ENCODE results near the gene RBM4B. TPM values are rescaled to one million over a fixed set of nuclear protein-coding genes. Genes with fewer than 3 reads are reported as not detected.

The RBM4B gene
- total RNA-seq, 1 donor from 2014 or later = 29.3 TPM

GRCh38 chr11:66638177-66639065 is 39.3 kb downstream of the RBM4B start, which contains the start of gene RBM4:
Gene RBM4 (plus strand): TSS chr11:66638703. CDS start chr11:66639712, 1,009 bp downstream.
- H3K4me1 Mint-ChIP-seq (ENCODE audit: unreplicated experiment) = peaks cover 54% of the 10 kb centered on the region
- H3K27me3 Mint-ChIP-seq (ENCODE audit: unreplicated experiment) = peaks cover 12% of the 10 kb centered on the region
- peak within 1 kb of the TSS; percentile 100 for H3K4me3 Mint-ChIP-seq (ENCODE audit: unreplicated experiment)
- peaks cover 27% of the 10 kb centered on the region for H3K36me3 Mint-ChIP-seq (ENCODE audit: low read depth, unreplicated experiment)
- DNase-seq (ENCODE audit: low spot score) = peak; percentile 91
- H3K27ac Mint-ChIP-seq (ENCODE audit: unreplicated experiment) = peak within 1 kb of the TSS; percentile 100
- H3K9me3 Mint-ChIP-seq (ENCODE audit: unreplicated experiment) = no peaks in the 10 kb centered on the region
- TF ChIP-seq CTCF (IDR thresholded peaks at IDR 0.05; ENCODE audit: unreplicated experiment) = no peak

DNA sequence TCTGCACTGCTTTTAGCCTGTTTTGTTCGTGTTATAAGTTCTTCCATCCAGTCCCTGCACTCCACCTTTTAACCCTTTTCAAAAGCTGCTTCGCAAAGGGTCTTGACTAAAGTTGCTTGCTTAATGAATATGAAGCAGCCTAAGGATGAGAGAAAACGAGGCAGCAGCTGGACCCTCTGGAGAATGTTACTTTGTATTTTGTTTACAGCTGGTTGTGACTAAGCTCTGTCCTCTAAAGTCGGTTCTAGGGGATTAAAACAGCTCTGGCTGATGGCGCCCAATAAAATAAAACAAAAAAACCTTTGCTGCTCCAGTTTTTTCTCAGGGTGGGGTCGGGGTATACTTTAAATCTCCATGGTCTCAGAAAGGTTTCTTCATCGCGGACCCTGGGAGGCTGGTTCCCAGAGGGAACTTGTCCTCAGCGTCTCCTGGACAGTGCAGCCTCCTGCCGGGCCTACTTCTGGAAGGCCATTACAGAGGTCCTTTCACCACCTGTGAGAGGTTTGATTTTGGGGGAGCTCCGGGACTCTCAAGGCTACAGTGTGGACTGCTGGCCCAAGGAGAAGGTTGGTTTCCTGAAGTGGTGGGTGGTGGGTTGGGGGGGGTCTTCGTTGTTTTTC is 40.0 kb downstream of the RBM4B start:
- no peak for TF ChIP-seq CTCF (IDR thresholded peaks at IDR 0.05; ENCODE audit: unreplicated experiment)
- H3K4me3 Mint-ChIP-seq (ENCODE audit: unreplicated experiment) = peak overlapping the region; percentile 100
- peaks cover 6% of the 10 kb centered on the region for H3K27me3 Mint-ChIP-seq (ENCODE audit: unreplicated experiment)
- peaks cover 46% of the 10 kb centered on the region for H3K4me1 Mint-ChIP-seq (ENCODE audit: unreplicated experiment)
- H3K9me3 Mint-ChIP-seq (ENCODE audit: unreplicated experiment) = no peaks in the 10 kb centered on the region
- peaks cover 20% of the 10 kb centered on the region for H3K36me3 Mint-ChIP-seq (ENCODE audit: low read depth, unreplicated experiment)
- peak; percentile 16 for DNase-seq (ENCODE audit: low spot score)
- peak overlapping the region; percentile 100 for H3K27ac Mint-ChIP-seq (ENCODE audit: unreplicated experiment)

GRCh38 chr11:66636411-66636810 is 41.3 kb downstream of the RBM4B start:
- TF ChIP-seq CTCF (IDR thresholded peaks at IDR 0.05; ENCODE audit: unreplicated experiment) = no peak
- Mint-ChIP-seq H3K4me3 (ENCODE audit: unreplicated experiment) (no peak overlapping the region), H3K36me3 (ENCODE audit: low read depth, unreplicated experiment) (peaks cover 12% of the 10 kb centered on the region), H3K4me1 (ENCODE audit: unreplicated experiment) (peaks cover 35% of the 10 kb centered on the region), H3K9me3 (ENCODE audit: unreplicated experiment) (no peaks in the 10 kb centered on the region), H3K27me3 (ENCODE audit: unreplicated experiment) (peaks cover 6% of the 10 kb centered on the region), H3K27ac (ENCODE audit: unreplicated experiment) (no peak overlapping the region)
- DNase-seq (ENCODE audit: low spot score) = no peak

GRCh38 chr11:66632952-66633351 is 44.7 kb downstream of the RBM4B start:
- peaks cover 10% of the 10 kb centered on the region for H3K4me1 Mint-ChIP-seq (ENCODE audit: unreplicated experiment)
- H3K27ac Mint-ChIP-seq (ENCODE audit: unreplicated experiment) = no peak overlapping the region
- no peak overlapping the region for H3K4me3 Mint-ChIP-seq (ENCODE audit: unreplicated experiment)
- peaks cover 5% of the 10 kb centered on the region for H3K27me3 Mint-ChIP-seq (ENCODE audit: unreplicated experiment)
- peaks cover 19% of the 10 kb centered on the region for H3K36me3 Mint-ChIP-seq (ENCODE audit: low read depth, unreplicated experiment)
- no peaks in the 10 kb centered on the region for H3K9me3 Mint-ChIP-seq (ENCODE audit: unreplicated experiment)
- no peak for DNase-seq (ENCODE audit: low spot score)
- no peak for TF ChIP-seq CTCF (IDR thresholded peaks at IDR 0.05; ENCODE audit: unreplicated experiment)

DNA sequence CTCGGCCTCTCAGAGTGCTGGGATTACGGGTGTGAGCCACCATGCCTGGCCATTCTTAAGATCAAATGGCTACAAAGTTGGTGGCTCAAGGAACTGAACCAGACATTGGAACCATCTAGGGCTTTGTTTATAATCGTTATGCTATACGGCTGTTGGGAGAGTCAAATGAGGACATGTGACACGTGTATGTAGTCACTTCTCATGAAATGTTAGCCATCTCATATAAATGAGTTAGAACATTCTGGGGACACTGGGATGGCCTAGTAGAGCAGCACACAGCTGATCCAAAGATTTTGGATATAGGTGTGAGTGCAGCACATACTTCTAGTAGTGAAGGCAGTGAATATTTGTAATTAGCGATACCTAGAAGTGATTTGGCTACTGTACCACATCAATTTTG is 45.8 kb downstream of the RBM4B start:
- no peak for DNase-seq (ENCODE audit: low spot score)
- no peak overlapping the region for H3K4me3 Mint-ChIP-seq (ENCODE audit: unreplicated experiment)
- TF ChIP-seq CTCF (IDR thresholded peaks at IDR 0.05; ENCODE audit: unreplicated experiment) = no peak
- H3K27ac Mint-ChIP-seq (ENCODE audit: unreplicated experiment) = no peak overlapping the region
- H3K36me3 Mint-ChIP-seq (ENCODE audit: low read depth, unreplicated experiment) = peaks cover 29% of the 10 kb centered on the region
- peaks cover 4% of the 10 kb centered on the region for H3K27me3 Mint-ChIP-seq (ENCODE audit: unreplicated experiment)
- H3K9me3 Mint-ChIP-seq (ENCODE audit: unreplicated experiment) = no peaks in the 10 kb centered on the region
- H3K4me1 Mint-ChIP-seq (ENCODE audit: unreplicated experiment) = peaks cover 4% of the 10 kb centered on the region

All from endothelial cell (in vitro differentiated cells).